AG09309 (cell line): ENCODE data around the gene PRUNE1.

ENCODE experiments used
- DNase-seq: peaks from one replicate; pipeline ENCODE4 v3.0.0-alpha.2; 2010; ENCODE audit warnings: low read depth
- H3K4me3 ChIP-seq: 2 replicates; pipeline ENCODE4 v1.5.1; 2011; ENCODE audit warnings: mild to moderate bottlenecking, low read depth, low read length, moderate library complexity; ENCODE audit not compliant: control insufficient read depth
- TF ChIP-seq, protein P1 (sequence below): IDR thresholded peaks from 2 replicates; pipeline ENCODE4 v1.5.1; 2011; ENCODE audit warnings: mild to moderate bottlenecking, low read depth, low read length, inconsistent platforms; ENCODE audit not compliant: insufficient read depth, control insufficient read depth; ENCODE audit errors: missing control alignments

The PRUNE1 gene

DNA sequence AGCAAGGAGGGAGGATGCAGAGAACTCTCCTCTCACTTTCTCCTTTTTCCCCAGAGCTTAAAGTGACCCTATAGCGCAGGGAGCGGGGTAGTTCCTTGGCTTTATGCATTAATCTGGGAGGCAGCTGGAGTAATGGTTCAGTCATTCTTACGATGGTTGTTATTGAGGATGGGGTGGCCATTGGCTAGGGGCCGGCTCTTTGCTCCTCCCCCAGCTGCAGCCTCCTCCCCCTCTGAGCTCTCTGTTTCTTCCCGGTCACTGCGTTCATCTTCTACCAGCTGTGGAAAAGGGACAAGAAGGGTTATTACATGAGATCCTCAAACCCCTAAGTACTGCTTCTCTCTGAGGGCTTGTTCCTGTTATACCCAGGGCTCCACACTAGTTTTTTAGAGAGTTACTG is 42.2 kb upstream of the PRUNE1 start:
- TF ChIP-seq, protein P1, sequence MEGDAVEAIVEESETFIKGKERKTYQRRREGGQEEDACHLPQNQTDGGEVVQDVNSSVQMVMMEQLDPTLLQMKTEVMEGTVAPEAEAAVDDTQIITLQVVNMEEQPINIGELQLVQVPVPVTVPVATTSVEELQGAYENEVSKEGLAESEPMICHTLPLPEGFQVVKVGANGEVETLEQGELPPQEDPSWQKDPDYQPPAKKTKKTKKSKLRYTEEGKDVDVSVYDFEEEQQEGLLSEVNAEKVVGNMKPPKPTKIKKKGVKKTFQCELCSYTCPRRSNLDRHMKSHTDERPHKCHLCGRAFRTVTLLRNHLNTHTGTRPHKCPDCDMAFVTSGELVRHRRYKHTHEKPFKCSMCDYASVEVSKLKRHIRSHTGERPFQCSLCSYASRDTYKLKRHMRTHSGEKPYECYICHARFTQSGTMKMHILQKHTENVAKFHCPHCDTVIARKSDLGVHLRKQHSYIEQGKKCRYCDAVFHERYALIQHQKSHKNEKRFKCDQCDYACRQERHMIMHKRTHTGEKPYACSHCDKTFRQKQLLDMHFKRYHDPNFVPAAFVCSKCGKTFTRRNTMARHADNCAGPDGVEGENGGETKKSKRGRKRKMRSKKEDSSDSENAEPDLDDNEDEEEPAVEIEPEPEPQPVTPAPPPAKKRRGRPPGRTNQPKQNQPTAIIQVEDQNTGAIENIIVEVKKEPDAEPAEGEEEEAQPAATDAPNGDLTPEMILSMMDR, result no peak
- DNase-seq, result no peak
- H3K4me3 ChIP-seq, result no peak overlapping the region

DNA sequence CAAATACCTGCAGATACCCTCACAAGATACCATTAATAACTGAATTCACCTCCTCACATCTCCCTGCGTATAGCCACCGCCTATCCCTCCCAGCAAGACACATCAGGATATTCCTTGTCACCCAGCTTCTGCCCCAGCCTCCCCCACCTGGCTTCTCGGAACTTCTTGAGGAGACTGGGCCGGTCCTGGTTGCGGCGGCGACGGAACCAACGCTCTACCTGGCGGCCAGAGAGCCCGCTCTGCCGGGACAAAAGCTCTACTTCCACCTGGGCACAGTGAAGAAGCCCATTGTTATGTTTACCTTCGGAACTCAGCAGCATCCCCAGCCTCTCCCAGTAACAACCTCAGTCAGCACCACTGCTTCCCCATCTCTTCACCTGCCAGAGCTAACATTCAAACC is 40.3 kb upstream of the PRUNE1 start:
- TF ChIP-seq, protein P1, result no peak
- H3K4me3 ChIP-seq, result no peak overlapping the region
- no peak for DNase-seq

DNA sequence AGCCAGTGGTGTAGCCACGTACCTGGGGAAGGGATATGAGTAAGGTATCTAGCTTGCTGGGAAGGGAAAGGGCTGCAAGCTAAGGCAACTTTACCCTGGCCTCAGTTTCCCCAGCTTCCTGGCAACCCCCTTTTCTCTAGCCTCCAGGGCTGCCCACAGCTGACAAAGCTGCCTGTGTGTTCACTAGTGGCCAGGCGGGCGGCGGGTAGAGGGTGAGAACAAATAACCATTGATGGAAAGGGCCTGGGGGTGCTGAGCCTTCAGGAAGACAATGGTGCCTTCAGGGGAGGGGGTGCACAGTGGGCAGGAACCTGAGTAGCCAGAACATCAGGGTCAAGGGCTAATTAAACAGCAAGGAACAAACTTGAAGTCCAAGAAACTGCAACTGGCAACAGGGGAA is 39.8 kb upstream of the PRUNE1 start:
- H3K4me3 ChIP-seq, result no peak overlapping the region
- TF ChIP-seq, protein P1, result no peak
- no peak for DNase-seq

DNA sequence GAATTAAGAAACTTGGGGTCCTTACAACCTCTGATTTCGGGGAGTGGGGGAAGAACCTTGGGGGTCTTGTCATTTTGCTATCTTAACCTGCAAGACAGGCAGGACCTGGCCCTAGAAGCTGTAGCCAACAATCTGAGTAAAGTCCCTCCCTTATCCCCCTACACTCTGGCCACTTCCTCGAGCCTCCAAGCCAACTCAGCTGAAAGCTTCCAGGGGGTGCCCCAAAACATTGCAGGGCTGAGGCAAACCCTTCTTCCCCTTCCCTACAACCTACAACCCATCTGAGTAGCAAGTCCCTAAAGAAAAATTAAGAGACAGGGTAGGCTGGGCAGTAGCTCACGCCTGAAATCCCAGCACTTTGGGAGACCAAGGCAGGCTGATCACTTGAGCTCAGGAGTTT is 38.6 kb upstream of the PRUNE1 start:
- TF ChIP-seq, protein P1, result no peak
- no peak for DNase-seq
- no peak overlapping the region for H3K4me3 ChIP-seq

DNA sequence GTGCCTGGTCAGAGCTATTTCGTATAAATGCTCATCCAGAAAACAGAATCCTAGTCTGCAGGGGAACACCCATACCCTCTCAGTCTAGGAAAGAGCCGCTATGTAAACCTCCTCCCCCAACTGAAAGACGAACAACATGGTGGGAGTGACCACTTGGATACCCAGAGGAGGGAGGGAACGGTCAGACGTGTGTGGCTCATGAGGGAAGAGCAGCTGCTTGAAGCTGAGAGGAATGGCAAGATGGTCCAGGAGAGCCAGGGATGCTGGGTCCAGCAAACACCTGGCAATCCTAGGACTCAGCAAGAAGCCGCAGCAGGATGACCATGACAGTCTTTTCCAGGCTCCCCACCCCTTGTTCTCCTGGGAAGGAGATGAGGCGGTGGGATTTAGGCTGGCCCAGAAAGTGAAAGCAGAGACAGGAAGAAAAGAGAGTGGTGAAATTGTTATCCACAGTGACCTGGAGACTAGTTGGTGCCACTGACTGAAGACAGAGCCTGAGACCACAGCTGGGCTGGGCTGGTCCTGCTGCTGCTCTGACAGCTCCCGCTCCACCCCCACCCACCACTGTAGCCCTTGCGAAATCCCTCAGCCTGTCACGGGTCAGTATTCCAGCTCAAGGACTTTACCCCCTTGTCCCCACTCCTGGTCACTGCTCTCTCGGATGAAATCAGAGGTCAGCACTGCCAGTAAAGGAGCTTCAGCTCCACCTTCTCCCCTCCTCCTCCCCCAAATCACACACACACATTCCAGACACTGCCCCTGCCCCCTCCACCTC is 37.3 kb upstream of the PRUNE1 start:
- peak; percentile 16 for DNase-seq
- TF ChIP-seq, protein P1, result no peak
- no peak overlapping the region for H3K4me3 ChIP-seq

DNA sequence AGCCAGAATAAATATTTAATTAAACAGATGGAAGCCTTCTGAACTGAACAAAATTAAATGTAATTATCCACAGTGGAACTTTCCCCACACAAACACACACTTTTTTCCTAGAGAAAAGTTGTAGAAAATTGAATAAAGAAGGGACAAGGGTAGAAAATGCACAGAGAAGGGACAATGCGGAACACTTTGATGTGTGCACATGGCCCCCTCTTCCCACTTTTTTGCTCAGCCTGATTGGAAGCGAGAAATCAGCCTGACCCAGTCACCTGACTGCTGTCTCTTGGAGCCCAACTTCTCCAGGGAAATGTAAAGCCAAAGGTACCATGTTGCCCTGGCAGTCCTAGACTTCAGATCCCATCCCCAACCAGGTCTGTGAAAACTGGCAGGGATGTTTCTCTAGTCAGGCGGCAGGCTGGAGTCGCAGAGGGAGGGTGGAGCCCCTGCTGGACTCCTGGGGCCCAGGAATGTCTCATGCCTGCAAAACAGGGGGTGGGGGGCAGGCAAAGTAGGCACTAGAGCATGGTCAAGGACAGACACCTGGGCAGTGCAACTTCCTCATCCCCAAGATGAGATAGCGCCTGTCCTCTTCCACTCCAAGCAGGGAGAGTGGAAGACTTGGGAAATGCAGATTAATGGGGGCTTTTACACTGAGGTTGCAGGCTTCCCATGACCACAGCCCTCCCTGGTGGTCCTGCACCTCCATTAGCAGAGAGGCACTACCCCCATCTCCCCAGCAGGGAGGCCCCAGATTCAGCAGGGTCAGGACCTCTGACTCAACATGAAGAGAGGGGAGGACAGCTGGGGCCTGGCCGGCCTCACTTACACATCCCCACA is 36.4 kb upstream of the PRUNE1 start:
- TF ChIP-seq, protein P1, result no peak
- DNase-seq, result no peak
- H3K4me3 ChIP-seq, result no peak overlapping the region; the same call in 1 of the 2 replicates
